Upper lobe of left lung (tissue), 4 donors: ENCODE data around the gene ZNF850.

Experiments
- CTCF ChIP-seq, 6 experiments: fragments of 450-650 bp in 4 of 6; fragments of 200-600 bp in 2 of 6; sonication (generic) in 2 of 6; IDR thresholded peaks; one replicate each; pipeline ENCODE4 v1.5.1; 2016 to 2019; ENCODE audit warnings: antibody characterized with exemption in 6 of 6
- EP300 ChIP-seq, 4 donors: sonication (generic); formaldehyde crosslinking; IDR thresholded peaks; one replicate each; pipeline ENCODE4 v1.5.1; 2017; ENCODE audit warnings: antibody characterized with exemption in 4 of 4, control low read depth in 2 of 4
- POLR2A ChIP-seq, 4 donors: fragments of 450-650 bp; IDR thresholded peaks; one replicate each; pipeline ENCODE4 v1.5.1; 2016 to 2017; ENCODE audit warnings: antibody characterized with exemption in 4 of 4, mild to moderate bottlenecking in 2 of 4
- POLR2AphosphoS5 ChIP-seq, 2 donors: sonication (generic); formaldehyde crosslinking; IDR thresholded peaks; one replicate each; pipeline ENCODE4 v1.5.1; 2017; ENCODE audit warnings: antibody characterized with exemption in 2 of 2

GRCh38 chr19:36821758-36822157 is 49.2 kb upstream of the ZNF850 start:
- TF ChIP-seq CTCF (IDR thresholded peaks at IDR 0.05), result no peak
- TF ChIP-seq EP300 (IDR thresholded peaks at IDR 0.05), result no peak
- no peak for TF ChIP-seq POLR2AphosphoS5 (IDR thresholded peaks at IDR 0.05)
- TF ChIP-seq POLR2A (IDR thresholded peaks at IDR 0.05), result no peak
